Thyroid gland (tissue), 4 donors: Measurements from ENCODE around the gene SLC5A6. TPM values are rescaled to one million over a fixed set of nuclear protein-coding genes. Genes with fewer than 3 reads are reported as not detected.

Source experiments
- DNase-seq, 2 donors: peaks; one replicate each; pipeline ENCODE4 v3.0.0-alpha.2; 2019
- H3K27ac ChIP-seq, 3 donors: fragments of 200-600 bp; sonication (generic); 1 replicate in 2 of 3; 2 replicates in 1 of 3; pipeline ENCODE4 v1.5.1; 2016 to 2019; ENCODE audit warnings: mild to moderate bottlenecking in 1 of 3, moderate library complexity in 1 of 3
- H3K27me3 ChIP-seq: fragments of 200-600 bp; sonication (generic); one replicate; pipeline ENCODE4 v1.5.1; 2019
- H3K36me3 ChIP-seq, 2 donors: fragments of 200-600 bp; sonication (generic); one replicate each; pipeline ENCODE4 v1.5.1; 2016 to 2019
- H3K4me1 ChIP-seq, 2 donors: fragments of 200-600 bp; sonication (generic); one replicate each; pipeline ENCODE4 v1.5.1; 2017 to 2019
- H3K4me3 ChIP-seq, 3 donors: fragments of 200-600 bp; sonication (generic); replicated peaks in 1 of 3; 1 replicate in 2 of 3; 2 replicates in 1 of 3; pipeline ENCODE4 v1.5.1; 2016; ENCODE audit warnings: mild to moderate bottlenecking in 1 of 3
- H3K9me3 ChIP-seq: fragments of 200-600 bp; sonication (generic); one replicate; pipeline ENCODE4 v1.5.1; 2017
- POLR2A ChIP-seq, 2 donors: fragments of 450-650 bp; IDR thresholded peaks; one replicate each; pipeline ENCODE4 v1.6.1; 2017; ENCODE audit warnings: antibody characterized with exemption in 2 of 2, mild to moderate bottlenecking in 2 of 2, moderate library complexity in 1 of 2
- WGBS, 2 donors: methylation state at CpG; one replicate each; pipeline ENCODE4 v1.1.5; 2017; 5-methylcytosine and 5-hydroxymethylcytosine counted together
- intact Hi-C: fragments of 100-400 bp; cut with DNase I; formaldehyde crosslinking; loops from one replicate; pipeline ENCODE4 v1.15.1; 2023
- total RNA-seq, 4 donors: library from RNA; depleted of rRNA; stranded (reverse); fragments of >200 nt; gene quantifications; one replicate each; pipeline ENCODE4 v1.2.3, GENCODE V29; 2016
- TF ChIP-seq, protein P1 (sequence below), 6 experiments: fragments of 200-600 bp in 3 of 6; fragments of 450-650 bp in 3 of 6; sonication (generic) in 3 of 6; IDR thresholded peaks; one replicate each; pipeline ENCODE4 v1.5.1; 2016 to 2019; ENCODE audit warnings: antibody characterized with exemption in 6 of 6, mild to moderate bottlenecking in 2 of 6, inconsistent platforms in 1 of 6, moderate library complexity in 1 of 6

Gene SLC5A6
- total RNA-seq, 4 donors from 2014 or later: 10.9 to 34.0 (median 22.0) TPM

DNA sequence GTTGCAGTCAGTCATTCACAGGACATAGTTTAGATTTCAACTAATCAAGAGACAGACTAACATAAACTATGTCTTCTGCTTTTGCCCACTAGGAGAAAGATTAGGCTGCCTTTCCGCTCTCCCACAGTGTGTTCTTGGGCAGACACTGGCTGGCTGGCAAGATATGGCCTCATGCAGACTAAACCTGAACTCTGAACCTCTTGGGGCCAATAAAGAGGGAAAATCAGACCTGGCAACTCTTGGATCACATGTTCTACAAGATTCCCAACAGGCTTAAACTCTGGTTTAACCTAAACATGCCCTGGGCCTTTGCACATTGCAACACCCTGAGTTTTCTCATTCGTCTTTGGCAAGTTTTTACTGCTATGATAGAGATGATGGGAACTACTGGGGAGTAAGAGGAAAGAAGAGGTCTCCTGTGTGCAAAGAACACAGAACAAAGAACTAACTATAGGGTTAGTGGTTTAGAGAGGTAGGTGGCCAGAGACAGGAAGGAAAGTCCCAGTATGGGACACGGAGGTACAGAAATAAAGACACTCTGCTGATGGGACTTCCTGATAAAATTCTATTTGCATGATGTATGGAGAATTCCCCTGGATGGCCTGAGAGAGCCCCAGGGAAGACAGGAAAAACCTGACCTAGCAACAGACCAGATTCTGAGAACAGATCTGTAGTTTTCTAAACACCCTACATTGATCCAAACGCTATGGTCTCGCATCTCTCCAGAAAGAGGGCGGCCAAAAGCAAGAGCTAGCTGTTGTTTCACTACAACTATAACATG lies 2.3 kb downstream of the SLC5A6 start:
- intact Hi-C loops: loop anchor here (5.0 to 10.0 kb wide), 2 partner anchors 73 to 245 kb away; partner anchors contain the start of gene PRR30
- WGBS, 2 donors: 86 to 89% methylated on average over 6 of the region's 6 CpGs
- TF ChIP-seq, protein P1, sequence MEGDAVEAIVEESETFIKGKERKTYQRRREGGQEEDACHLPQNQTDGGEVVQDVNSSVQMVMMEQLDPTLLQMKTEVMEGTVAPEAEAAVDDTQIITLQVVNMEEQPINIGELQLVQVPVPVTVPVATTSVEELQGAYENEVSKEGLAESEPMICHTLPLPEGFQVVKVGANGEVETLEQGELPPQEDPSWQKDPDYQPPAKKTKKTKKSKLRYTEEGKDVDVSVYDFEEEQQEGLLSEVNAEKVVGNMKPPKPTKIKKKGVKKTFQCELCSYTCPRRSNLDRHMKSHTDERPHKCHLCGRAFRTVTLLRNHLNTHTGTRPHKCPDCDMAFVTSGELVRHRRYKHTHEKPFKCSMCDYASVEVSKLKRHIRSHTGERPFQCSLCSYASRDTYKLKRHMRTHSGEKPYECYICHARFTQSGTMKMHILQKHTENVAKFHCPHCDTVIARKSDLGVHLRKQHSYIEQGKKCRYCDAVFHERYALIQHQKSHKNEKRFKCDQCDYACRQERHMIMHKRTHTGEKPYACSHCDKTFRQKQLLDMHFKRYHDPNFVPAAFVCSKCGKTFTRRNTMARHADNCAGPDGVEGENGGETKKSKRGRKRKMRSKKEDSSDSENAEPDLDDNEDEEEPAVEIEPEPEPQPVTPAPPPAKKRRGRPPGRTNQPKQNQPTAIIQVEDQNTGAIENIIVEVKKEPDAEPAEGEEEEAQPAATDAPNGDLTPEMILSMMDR (IDR thresholded peaks at IDR 0.05): no peak
- TF ChIP-seq POLR2A (IDR thresholded peaks at IDR 0.05): no peak
- H3K27ac ChIP-seq: no peak overlapping the region
- no peaks in the 10 kb centered on the region for H3K9me3 ChIP-seq
- DNase-seq: no peak
- H3K4me1 ChIP-seq: peaks cover 10 to 14% of the 10 kb centered on the region in 2 donors
- H3K4me3 ChIP-seq: no peak overlapping the region
- H3K27me3 ChIP-seq: no peaks in the 10 kb centered on the region
- peaks cover 0 to 10% of the 10 kb centered on the region in 2 donors for H3K36me3 ChIP-seq

DNA sequence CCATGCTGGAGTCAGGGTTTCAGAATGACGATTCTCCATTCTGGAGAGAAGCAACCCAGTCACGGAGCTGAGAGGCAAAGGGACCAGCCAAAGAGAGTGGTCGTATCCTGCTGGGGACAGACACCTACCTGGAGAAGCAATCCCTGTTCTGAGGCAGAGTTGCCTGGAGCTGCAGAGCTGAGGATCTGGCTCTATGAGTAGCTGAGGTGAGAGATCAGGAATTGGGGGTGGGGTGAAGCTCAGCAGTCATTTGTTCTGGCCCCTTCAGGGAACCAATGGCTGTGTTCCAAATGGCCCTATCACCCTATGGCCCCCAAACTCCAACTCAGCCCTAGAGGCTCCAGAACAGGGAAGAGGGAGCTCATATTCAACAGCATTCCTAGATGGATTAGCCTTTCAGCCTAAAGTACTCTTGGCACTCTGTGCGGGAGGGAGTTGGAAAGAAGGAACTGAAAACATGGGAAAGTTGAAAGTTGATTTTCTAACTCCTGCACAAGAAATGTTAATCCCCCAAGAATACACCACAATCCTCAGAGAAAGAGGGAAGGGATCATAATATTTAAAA lies 3.5 kb downstream of the SLC5A6 start:
- no peak overlapping the region for H3K27ac ChIP-seq
- 87 to 88% methylated on average over 4 of the region's 4 CpGs for WGBS, 2 donors
- H3K9me3 ChIP-seq: no peaks in the 10 kb centered on the region
- H3K4me1 ChIP-seq: peaks cover 10 to 13% of the 10 kb centered on the region in 2 donors
- peaks cover 0 to 15% of the 10 kb centered on the region in 2 donors for H3K36me3 ChIP-seq
- no peak for TF ChIP-seq POLR2A (IDR thresholded peaks at IDR 0.05)
- TF ChIP-seq, protein P1 (IDR thresholded peaks at IDR 0.05): no peak
- no peak overlapping the region for H3K4me3 ChIP-seq
- DNase-seq: no peak
- intact Hi-C loops: loop anchor here (5.0 to 10.0 kb wide), 2 partner anchors 71 to 244 kb away; partner anchors contain the start of gene PRR30
- no peaks in the 10 kb centered on the region for H3K27me3 ChIP-seq

DNA sequence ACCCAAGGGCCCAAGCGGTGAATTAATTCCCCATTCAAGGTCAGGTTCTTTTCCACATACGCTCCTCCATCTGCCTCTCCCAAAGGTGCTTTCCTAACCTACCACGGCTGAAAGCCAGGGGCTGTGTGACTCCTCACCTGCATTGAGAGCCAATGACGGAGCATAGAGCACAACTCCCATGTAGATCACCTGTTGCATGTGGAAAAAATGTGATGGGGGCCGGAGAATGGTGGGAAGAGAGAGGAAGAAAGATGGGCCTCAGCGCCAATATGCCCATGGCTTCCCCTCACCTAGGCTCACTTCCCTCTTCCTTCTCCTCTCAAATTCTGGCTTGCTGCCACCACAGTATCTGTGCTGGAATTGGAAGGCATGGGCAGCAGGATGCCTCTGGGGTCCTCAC lies 5.7 kb downstream of the SLC5A6 start:
- Histone ChIP-seq H3K27ac (no peak overlapping the region), H3K4me3 (no peak overlapping the region), H3K36me3 (peaks cover 0 to 19% of the 10 kb centered on the region in 2 donors), H3K4me1 (peaks cover 4 to 5% of the 10 kb centered on the region in 2 donors), H3K27me3 (no peaks in the 10 kb centered on the region), H3K9me3 (no peaks in the 10 kb centered on the region)
- TF ChIP-seq, protein P1 (IDR thresholded peaks at IDR 0.05): no peak
- no peak for TF ChIP-seq POLR2A (IDR thresholded peaks at IDR 0.05)
- intact Hi-C loops: loop anchor here (5.0 to 10.0 kb wide), 2 partner anchors 69 to 242 kb away; partner anchors contain the start of gene PRR30
- 96 to 98% methylated on average over 6 of the region's 6 CpGs for WGBS, 2 donors
- no peak for DNase-seq

DNA sequence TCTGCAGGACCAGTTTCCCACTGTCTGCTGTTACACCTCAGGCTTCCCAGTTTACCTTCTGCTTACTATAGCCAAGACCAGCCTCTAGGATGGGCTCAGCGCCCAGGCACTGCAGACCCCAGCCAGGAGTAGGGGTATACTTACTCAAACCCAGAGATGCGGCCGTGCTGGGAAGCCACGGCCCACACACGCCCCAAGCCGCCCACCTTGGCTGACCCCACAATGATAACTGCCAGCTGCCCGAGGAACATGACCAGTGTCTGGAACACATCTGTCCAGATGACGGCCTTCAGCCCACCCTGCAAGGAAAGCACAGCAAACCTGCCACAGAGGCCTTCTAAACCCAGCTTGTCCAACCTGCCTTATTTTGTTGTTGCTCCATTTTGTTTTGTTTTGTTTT lies 6.9 kb downstream of the SLC5A6 start:
- H3K27ac ChIP-seq: no peak overlapping the region
- intact Hi-C loops: loop anchor here (5.0 to 10.0 kb wide), 2 partner anchors 68 to 240 kb away; partner anchors contain the start of gene PRR30
- H3K4me1 ChIP-seq: no peaks in the 10 kb centered on the region
- no peaks in the 10 kb centered on the region for H3K27me3 ChIP-seq
- 89 to 94% methylated on average over 8 of the region's 8 CpGs for WGBS, 2 donors
- H3K4me3 ChIP-seq: no peak overlapping the region
- peaks cover 0 to 19% of the 10 kb centered on the region in 2 donors for H3K36me3 ChIP-seq
- no peaks in the 10 kb centered on the region for H3K9me3 ChIP-seq
- DNase-seq: no peak
- TF ChIP-seq POLR2A (IDR thresholded peaks at IDR 0.05): no peak
- TF ChIP-seq, protein P1 (IDR thresholded peaks at IDR 0.05): no peak

DNA sequence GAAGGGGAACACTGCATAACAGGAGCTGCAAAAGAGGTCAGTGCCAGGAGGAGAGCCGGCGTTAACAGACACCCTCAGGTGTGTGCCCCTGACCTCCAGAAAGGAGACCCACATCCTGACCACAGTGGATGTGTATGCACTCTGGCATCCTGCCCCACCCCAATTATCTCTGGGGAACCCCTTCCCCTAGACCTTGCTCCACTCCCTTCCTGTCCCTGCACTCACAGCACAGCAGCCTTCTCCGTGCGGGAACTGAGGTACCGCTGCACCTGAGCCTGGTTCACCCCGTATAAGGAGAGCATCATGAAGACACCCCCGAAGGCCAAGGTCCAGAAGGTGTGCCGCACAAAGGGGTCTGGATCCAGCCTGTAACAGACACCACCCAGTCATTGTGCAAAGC lies 7.5 kb downstream of the SLC5A6 start:
- Histone ChIP-seq H3K27me3 (no peaks in the 10 kb centered on the region), H3K4me1 (no peaks in the 10 kb centered on the region), H3K27ac (no peak overlapping the region), H3K9me3 (no peaks in the 10 kb centered on the region), H3K4me3 (no peak overlapping the region), H3K36me3 (peaks cover 0 to 22% of the 10 kb centered on the region in 2 donors)
- intact Hi-C loops: loop anchor here (10.0 kb wide), 1 partner anchor 240 kb away; no protein-coding TSS in a partner anchor
- 93 to 100% methylated on average over 6 to 8 of the region's 8 CpGs for WGBS, 2 donors
- DNase-seq: no peak
- TF ChIP-seq POLR2A (IDR thresholded peaks at IDR 0.05): no peak
- TF ChIP-seq, protein P1 (IDR thresholded peaks at IDR 0.05): no peak
